Keratinocyte (primary cell): ENCODE results near the gene TAS2R14.

Experiments used
- CTCF ChIP-seq, 3 experiments: IDR thresholded peaks in 1 of 3; conservative IDR thresholded peaks in 1 of 3; optimal IDR thresholded peaks in 1 of 3; 2 replicates in 2 of 3; 3 replicates in 1 of 3; pipeline versions ENCODE3 to v1.5.1; 2011; ENCODE audit warnings: low read length in 3 of 3, mild to moderate bottlenecking in 3 of 3, moderate library complexity in 2 of 3, control low read depth in 1 of 3, inconsistent platforms in 1 of 3; ENCODE audit not compliant: insufficient read depth in 2 of 3; ENCODE audit errors: extremely low read depth in 1 of 3
- EZH2 ChIP-seq: IDR thresholded peaks from one replicate; pipeline ENCODE4 v1.6.1; 2012; ENCODE audit warnings: inconsistent platforms, mild to moderate bottlenecking, low read length, moderate library complexity

- TF ChIP-seq CTCF (optimal IDR thresholded peaks at IDR 0.05 in 1 of 3, IDR thresholded peaks at IDR 0.05 in 1 of 3, conservative IDR thresholded peaks at IDR 0.05 in 1 of 3; ENCODE audit: extremely low read depth in 1 of 3, insufficient read depth in 2 of 3, low read length in 3 of 3) = no peak
- no peak for TF ChIP-seq EZH2
Observed at GRCh38 chr12:10956085-10956484, 17.0 kb upstream of the TAS2R14 start.
